ENCODE measurements around the gene HEPACAM. TPM values are rescaled to one million over a fixed set of nuclear protein-coding genes. Genes with fewer than 3 reads are reported as not detected.

HEPACAM gene, protein sequence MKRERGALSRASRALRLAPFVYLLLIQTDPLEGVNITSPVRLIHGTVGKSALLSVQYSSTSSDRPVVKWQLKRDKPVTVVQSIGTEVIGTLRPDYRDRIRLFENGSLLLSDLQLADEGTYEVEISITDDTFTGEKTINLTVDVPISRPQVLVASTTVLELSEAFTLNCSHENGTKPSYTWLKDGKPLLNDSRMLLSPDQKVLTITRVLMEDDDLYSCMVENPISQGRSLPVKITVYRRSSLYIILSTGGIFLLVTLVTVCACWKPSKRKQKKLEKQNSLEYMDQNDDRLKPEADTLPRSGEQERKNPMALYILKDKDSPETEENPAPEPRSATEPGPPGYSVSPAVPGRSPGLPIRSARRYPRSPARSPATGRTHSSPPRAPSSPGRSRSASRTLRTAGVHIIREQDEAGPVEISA
- 1 to 10 TPM in 1 of 2 donors, under 1 TPM in 1; 0.26 to 7.9 TPM for total RNA-seq

DNA sequence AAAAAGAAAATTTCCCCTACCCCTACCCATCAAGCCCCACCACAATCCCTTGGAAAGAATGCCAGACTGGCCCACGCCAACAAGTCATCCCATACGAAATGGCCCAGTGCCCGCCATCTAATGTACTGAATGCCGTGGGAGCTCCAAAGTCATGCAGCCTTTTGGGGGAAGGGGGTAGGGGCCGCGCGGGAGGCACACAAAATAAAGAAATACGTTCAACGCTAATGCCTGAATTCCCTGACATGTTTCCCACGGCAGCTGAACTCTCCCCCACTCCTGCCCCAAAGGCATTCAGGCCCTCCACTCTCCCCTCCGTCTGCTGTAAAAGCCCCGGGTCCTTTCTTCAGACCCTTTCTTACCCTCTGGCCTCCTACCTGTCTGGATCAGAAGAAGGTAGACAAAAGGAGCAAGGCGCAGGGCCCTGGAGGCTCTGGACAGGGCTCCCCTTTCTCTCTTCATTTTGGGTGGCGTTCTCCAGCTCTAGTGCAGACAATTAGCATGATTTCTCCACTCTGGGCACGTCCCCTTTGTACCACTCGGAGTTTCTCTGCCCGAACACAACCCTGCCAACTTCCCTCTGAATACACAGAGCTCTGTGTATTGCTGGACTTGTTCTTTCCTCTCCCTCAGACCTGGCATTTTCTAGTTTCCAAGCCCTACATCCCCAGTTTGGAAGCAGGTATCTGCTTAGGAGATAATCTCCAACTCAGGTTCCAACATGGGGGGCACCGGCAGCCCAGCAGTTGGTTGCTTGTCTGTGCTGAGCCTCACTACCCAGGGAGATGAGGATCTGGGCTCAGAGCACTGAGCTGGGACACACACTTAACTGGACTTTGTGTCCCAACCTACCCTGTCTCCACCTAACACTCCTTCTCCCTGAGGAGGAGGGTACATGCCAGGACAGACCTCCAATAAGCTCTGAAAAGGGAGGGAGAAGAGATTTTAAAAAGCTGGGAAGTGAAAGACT is at the start of gene HEPACAM:
HEPACAM (minus strand) TSS at position 500 of the 967 bp plus-strand sequence; CDS start at position 459, 41 bp downstream.
- 67 to 76% methylated on average over 18 of the region's 18 CpGs for WGBS, 2 donors
- Histone ChIP-seq H3K9me3 (no peaks in the 10 kb centered on the region), H3K4me3 (no peak within 1 kb of the TSS), H3K4me1 (no peaks in the 10 kb centered on the region), H3K36me3 (replicated peaks in 1 of 2; ENCODE audit: insufficient read depth in 1 of 2, low read depth in 2 of 2) (no peaks in the 10 kb centered on the region), H3K27ac (no peak within 1 kb of the TSS), H3K27me3 (no peaks in the 10 kb centered on the region)
- TF ChIP-seq, protein P1, sequence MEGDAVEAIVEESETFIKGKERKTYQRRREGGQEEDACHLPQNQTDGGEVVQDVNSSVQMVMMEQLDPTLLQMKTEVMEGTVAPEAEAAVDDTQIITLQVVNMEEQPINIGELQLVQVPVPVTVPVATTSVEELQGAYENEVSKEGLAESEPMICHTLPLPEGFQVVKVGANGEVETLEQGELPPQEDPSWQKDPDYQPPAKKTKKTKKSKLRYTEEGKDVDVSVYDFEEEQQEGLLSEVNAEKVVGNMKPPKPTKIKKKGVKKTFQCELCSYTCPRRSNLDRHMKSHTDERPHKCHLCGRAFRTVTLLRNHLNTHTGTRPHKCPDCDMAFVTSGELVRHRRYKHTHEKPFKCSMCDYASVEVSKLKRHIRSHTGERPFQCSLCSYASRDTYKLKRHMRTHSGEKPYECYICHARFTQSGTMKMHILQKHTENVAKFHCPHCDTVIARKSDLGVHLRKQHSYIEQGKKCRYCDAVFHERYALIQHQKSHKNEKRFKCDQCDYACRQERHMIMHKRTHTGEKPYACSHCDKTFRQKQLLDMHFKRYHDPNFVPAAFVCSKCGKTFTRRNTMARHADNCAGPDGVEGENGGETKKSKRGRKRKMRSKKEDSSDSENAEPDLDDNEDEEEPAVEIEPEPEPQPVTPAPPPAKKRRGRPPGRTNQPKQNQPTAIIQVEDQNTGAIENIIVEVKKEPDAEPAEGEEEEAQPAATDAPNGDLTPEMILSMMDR (IDR thresholded peaks at IDR 0.05), result no peak
- TF ChIP-seq POLR2A (IDR thresholded peaks at IDR 0.05), result no peak
- DNase-seq, result no peak
- ATAC-seq, result no peak
- intact Hi-C loops (cut with DNase I), result no loop called here

DNA sequence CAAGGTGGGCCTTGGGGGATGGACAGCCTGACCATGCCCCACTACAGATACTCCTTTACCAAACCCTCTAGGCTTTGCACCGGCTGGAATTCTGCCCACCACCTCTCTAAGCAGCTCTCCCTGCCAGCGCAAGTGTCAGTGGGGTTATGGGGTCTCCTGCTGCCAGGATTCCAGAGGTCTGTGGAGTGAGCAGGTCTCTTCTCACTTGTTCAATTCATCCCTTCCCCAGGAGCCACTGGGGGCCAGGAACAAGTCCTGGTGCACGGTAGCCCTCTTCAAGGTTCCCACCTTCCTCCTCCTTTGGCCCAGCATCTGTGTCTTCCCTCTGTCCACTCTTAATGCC is 48.6 kb upstream of the HEPACAM start:
- ATAC-seq (no peak), DNase-seq (no peak)
- WGBS, 2 donors, result 92 to 97% methylated on average over 3 of the region's 3 CpGs
- H3K36me3 ChIP-seq (replicated peaks in 1 of 2; ENCODE audit: insufficient read depth in 1 of 2, low read depth in 2 of 2), result no peaks in the 10 kb centered on the region
- H3K4me1 ChIP-seq, result no peaks in the 10 kb centered on the region
- H3K4me3 ChIP-seq, result no peak overlapping the region
- no peaks in the 10 kb centered on the region for H3K27me3 ChIP-seq
- intact Hi-C loops (cut with DNase I), result no loop called here
- H3K27ac ChIP-seq, result no peak overlapping the region
- H3K9me3 ChIP-seq, result no peaks in the 10 kb centered on the region
- TF ChIP-seq, protein P1 (IDR thresholded peaks at IDR 0.05), result no peak
- TF ChIP-seq POLR2A (IDR thresholded peaks at IDR 0.05), result no peak

DNA sequence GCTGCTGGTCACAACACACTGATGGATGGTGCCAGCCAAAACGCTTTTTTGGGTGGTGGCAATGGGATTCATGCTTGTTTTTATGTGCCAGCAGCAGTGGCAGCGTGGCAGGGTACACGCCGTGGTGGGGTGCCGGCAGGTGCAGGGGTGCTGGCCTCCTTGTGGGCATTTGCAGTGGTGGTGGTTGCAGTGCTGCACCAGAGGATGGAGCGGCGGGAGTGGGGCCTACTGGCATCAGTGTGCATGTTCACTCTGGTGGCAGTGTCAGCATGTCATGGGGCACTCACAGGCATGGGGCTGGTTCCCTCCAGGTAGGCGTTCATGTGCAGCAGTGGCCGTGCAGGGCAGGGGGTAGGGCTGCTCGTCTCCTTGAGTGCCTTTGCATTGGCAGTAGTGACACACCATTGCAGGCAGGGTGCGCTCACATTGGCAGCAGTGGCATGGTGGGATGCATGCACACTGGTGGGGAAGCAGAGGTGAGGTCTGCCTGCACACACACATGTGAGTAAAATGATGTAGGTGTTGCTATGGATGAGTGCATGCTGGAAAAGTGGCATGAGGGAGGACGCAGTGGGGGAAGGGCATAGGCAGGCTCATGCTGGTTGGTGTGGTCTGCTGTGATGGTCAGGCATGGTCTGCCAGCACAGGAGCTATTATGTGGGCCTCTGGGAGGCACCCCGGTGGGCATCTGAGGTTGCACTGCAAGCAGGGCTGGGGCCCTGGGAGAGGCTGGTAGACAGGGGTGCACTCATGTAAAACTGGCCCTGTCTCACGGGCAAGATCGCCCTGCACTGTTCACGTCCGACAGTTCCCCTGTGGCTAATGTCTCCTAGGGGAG is 48.0 kb upstream of the HEPACAM start:
- DNase-seq, result no peak
- intact Hi-C loops (cut with DNase I), result no loop called here
- TF ChIP-seq POLR2A (IDR thresholded peaks at IDR 0.05), result no peak
- TF ChIP-seq, protein P1 (IDR thresholded peaks at IDR 0.05), result no peak
- 85 to 91% methylated on average over 8 to 17 of the region's 17 CpGs for WGBS, 2 donors
- no peaks in the 10 kb centered on the region for H3K27me3 ChIP-seq
- no peak overlapping the region for H3K4me3 ChIP-seq
- H3K4me1 ChIP-seq, result no peaks in the 10 kb centered on the region
- H3K27ac ChIP-seq, result no peak overlapping the region
- no peak for ATAC-seq
- no peaks in the 10 kb centered on the region for H3K36me3 ChIP-seq (replicated peaks in 1 of 2; ENCODE audit: insufficient read depth in 1 of 2, low read depth in 2 of 2)
- no peaks in the 10 kb centered on the region for H3K9me3 ChIP-seq

DNA sequence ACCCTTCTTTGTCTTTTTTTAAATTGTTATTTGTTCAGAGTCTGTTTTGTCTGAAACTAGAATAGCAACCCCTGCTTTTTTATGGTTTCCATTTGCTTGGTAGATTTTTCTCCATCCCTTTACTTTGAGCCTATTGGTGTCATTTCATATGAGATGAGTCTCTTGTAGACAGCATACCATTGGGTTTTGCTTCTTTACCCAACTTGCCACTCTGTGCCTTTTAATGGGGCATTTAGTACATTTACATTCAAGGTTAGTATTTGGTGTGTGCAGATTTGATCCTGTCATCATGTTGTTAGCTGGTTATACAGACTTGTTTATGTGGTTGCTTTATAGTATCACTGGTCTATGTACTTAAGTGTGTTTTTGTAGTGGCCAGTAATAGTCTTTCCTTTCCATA is 46.2 kb upstream of the HEPACAM start:
- no peaks in the 10 kb centered on the region for H3K9me3 ChIP-seq
- DNase-seq (no peak), ATAC-seq (no peak)
- no peak overlapping the region for H3K4me3 ChIP-seq
- no peaks in the 10 kb centered on the region for H3K36me3 ChIP-seq (replicated peaks in 1 of 2; ENCODE audit: insufficient read depth in 1 of 2, low read depth in 2 of 2)
- no peaks in the 10 kb centered on the region for H3K4me1 ChIP-seq
- no peaks in the 10 kb centered on the region for H3K27me3 ChIP-seq
- TF ChIP-seq, protein P1 (IDR thresholded peaks at IDR 0.05), result no peak
- TF ChIP-seq POLR2A (IDR thresholded peaks at IDR 0.05), result no peak
- H3K27ac ChIP-seq, result no peak overlapping the region
- intact Hi-C loops (cut with DNase I), result no loop called here

Data from body of pancreas (tissue), 4 donors.